OCI-M2 (cell line): Measurements from ENCODE around the gene PDZD8.
"Not testable (repeated sequence)": the region's sequence is repeated elsewhere in the genome, so short reads cannot be mapped to it uniquely, and the experiment has no call there.

ENCODE experiments used
- DNase-seq: peaks from one replicate; lab custom pipeline; 2025; ENCODE audit not compliant: unreplicated experiment; lab: John Stamatoyannopoulos, UW

The PDZD8 gene

DNA sequence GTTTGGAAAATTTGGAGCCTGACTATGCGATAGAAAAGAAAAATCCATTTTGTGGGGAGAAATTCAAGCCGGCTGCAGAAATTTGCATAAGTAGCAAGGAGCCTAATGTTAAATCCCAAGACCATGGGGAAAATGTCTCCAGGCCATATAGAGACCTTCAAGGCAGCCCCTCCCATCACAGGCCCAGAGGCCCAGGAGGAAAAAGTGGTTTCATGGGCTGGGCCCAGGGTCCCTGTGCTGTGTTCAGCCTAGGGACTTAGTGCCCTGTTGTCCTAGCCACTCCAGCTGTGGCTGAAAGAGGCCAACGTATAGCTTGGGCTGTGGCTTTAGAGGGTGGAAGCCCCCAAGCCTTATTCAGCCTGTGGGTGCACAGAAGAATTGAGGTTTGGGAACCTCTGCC, 71.8 kb downstream of the PDZD8 start:
- DNase-seq, result not testable (repeated sequence)

DNA sequence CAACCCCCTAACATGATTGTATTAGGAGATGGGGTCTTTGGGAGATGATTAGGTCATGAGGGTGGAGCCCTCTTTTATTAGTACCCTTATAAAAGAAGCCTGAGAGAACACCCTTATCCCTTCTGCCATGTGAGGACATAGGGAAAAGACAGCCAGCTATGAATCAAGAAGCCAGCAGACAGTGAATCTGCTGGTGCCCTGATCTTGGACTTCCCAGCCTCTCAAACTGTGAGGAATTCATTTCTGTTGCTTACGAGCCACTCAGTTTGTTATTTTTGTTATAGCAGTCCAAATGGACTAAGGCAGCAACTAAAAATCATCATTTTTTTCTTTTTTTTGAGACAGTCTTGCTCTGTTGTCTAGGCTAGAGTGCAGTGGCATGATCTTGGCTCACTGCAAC, 74.6 kb downstream of the PDZD8 start:
- DNase-seq, result no peak

DNA sequence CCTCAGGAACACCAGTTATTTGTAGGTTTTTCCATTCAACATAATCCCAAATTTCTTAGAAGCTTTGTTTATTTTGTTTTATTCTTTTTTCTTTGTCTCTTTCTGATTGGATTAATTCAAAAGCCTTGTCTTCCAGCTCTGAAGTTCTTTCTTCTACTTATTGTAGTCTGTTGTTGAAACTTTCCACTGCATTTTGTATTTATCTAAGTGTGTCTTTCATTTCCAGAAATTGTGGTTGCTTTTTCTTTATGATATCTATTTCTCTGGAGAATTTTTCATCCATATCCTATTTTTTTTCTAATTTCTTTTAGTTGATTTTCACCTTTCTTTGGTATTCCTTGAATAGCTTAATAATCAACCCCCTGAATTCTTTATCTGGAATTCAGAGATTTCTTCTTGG, 75.8 kb downstream of the PDZD8 start:
- no peak for DNase-seq

DNA sequence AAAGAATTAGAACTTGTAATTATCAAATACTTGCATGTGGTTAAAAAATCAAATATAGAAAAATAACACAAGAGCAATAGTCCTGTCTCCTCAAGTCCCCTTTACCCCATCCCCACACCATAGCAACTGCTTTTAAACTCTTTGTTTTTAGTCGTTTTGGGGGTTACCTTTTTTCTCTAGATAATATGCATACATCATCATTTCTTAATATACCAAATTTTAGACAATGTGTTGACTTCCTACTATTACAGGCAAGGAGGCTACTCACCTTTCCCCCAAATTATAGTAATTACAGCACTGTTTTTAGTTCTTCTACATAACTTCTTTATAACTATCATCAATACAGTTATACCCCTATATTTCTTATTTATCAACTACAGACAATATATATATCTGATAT, 77.0 kb downstream of the PDZD8 start:
- DNase-seq, result no peak

DNA sequence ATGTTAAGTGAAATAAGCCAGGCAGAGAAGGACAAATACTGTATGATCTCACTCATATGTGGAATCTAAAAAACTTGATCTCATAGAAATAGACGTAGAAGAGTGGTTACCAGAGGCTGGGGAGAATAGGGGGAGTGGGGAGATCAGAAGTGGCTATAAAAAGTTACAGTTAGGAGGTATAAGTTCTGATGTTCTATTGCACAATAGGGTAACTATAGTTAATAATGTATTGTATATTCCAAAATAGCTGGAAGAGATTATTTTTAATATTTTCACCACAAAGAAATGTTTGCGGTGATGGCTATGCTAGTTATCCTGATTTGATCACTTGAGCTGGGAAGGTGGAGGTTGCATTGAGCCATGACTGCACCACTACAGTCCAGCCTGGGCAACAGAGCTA, 80.5 kb downstream of the PDZD8 start:
- DNase-seq, result no peak

DNA sequence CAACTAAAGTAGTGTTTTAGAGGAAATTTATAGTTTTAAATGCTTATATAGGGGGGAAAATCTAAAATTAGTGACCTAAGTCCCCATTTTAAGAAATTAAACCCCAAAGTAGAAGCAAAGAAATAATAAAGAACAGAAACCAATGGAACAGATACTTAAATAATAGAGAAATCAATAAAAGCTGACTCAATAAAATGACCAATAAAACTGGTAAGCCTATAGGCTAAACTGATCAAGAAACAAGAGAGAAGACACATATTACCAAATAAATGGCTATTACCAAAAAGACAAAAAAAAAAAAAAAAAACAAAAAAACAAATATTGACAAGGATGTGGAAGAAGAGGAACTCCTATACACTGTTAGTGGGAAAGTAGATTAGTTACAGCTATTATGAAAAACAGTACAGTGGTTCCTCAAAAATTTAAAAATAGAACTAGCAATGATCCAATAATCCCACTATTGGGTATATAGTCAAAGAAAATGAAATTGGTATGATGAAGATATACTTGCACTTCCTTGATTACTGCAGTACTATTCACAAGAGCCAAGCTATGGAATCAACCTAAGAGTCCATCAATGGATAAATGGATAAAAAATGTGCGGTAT, 81.1 kb downstream of the PDZD8 start:
- no peak for DNase-seq

DNA sequence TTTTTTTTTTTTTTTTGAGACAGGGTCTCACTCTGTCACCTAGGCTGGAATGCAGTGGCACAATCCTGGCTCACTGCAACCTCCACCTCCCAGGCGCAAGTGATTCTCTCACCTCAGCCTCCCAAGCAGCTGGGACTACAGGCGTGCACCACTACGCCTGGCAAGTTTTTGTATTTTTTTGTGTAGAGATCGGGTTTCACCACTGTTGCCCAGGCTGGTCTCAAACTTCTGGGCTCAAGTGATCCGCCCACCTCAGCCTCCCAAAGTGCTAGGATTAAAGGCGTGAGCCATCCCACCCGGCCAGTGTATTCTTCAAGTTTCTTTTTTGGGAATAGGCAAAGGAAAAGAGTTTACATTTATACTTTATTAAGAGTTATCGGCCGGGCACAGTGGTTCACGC, 84.4 kb downstream of the PDZD8 start:
- not testable (repeated sequence) for DNase-seq

DNA sequence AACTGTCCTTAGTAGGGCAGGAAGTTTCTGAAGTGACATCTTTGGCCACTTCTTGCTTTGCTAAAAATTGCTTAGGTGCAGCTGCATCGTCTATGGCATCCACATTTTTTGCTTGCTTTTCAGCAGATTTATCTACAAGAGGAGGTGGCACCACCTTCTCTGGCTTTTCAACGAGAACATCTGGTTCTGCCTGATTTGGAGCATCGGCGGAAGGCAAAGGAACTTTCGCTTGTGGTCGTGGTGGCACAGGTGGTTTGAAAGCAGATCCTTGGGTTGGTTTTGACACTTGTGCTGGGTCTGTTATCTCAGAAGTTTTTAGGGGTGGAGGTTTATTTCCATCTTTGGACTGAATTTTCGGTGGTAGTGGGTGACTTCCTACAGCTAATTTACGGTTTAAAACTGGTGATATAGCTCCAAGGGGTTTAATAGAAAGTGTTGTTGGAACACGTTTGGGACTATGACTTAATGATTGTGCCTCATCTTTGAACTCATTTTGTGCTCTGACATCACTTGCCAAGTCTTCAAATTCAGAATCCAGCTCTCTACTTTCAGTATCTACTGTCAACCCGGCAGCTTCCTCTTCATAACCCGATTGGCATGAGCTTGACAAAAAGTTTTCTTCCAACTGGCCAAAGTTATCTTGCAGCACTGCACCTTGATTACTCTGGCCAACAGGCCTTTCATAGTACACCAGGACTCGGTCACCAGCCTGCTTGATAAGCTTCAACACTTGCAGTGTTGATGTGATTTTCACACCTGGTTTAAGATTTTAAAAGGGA, 90.3 kb downstream of the PDZD8 start:
- DNase-seq, result no peak

DNA sequence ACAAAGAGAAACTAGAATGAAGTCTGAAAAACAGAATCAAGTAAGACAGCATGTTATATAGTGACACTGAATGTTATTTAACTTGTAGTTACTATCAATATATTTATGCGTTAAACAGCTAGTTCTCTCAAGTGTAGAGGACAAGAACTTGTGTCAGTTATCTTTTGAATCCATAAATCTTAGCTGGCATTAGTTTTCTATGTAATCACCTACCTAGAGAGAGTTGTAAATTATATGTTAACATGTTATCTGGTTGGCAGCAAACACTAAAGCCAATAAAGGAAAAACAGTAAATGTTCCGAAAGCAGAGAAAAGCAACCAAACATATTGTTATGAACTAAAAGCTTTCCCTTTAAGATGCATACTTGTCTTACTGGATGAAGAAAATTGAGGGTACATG, 97.6 kb downstream of the PDZD8 start:
- no peak for DNase-seq

DNA sequence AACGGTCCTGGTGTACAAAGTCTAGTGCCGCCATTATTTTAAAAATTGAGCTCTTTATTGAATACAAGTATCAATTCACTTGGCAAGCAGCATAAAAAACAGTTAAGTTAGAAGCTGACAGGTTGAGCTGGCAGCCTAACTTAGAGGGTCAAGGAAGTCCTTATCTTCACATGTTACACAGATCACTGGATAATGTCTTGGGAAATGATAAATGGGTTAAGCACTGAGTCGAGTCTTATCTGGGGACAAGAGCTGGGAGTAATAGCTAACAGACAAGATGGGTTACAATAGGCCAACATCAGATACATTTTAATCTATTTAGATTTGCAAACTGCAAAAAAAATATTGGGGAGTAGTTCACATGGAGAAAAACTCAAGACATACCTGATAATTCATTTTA, 100.1 kb downstream of the PDZD8 start:
- no peak for DNase-seq

DNA sequence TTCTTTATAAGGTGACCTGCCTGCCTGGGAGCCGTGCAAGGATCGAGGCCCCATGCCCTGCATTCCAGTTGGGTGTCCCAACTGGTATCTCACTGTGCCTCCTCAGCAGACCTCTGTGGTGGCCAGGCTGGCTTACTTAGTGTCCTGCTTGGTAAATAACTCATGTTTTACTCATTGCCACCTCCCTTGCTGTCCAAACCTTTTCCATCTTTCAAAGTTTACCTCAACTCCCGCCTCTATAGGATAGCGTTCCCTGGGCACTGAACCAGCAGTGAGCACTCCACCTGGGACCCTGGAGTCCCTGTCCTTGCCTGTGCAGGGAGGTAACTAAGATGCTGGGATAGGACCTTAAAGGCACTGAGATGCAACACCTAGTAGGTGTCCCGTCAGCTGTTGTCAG, 100.7 kb downstream of the PDZD8 start:
- DNase-seq, result no peak

DNA sequence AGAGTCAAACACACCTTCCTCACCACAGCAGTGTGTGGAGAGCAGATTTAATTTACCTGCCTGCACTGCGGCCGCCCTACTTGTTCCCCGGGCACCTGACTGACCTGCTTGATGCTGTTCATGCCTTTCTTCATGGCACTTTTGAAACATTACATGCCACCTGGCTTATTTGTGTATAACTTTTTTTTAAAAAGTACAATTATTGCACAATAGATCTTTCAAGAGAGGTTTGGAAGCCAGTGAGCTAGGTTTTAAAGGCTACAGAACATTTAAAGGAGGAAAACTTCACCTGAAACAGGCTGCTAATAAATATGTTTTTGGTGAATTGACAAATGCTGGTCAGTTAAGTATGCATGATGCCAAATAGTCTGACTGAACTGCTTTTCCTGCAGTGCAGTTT, 101.3 kb downstream of the PDZD8 start:
- DNase-seq, result no peak

DNA sequence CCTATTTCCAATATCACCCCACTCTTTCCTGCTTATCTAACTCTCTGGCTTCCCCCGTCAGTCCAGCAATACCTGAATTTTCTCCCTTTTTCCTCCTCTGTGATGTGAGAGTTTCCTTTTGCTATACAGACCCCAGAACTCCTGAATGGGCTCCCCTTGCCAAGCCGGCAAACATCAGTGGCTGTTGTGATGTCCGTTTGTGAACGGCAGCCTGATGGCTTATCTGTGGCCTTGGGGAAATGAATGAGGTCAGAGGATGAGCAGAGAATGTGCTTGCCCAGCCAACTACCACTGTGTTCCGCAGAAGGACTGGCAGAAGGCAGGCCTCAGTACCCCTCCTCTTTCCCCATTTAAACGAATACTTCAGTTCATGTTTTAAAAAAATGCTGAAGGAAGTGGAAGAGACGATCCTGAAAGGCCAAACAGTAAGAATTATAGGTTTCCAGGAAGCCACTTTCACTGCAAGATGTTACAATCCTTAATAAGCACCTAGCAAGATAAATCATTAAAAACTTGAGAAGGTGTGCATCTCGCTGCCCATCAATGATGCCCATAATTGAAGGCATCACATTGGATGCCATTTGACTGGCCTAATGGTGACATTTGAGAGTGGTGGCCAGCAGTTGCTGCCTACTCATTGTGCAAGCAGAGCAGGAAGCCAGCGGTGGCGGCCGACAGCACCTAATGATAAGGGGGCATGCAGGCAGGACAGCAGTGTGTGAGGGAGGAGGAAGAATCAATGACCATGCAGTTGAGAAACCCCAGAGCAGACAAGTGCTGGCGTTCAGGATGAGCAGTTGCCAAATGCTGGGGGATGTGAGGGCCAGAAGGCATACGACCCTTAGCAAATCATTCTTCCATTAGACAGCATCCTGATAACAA, 102.8 kb downstream of the PDZD8 start:
- no peak for DNase-seq

DNA sequence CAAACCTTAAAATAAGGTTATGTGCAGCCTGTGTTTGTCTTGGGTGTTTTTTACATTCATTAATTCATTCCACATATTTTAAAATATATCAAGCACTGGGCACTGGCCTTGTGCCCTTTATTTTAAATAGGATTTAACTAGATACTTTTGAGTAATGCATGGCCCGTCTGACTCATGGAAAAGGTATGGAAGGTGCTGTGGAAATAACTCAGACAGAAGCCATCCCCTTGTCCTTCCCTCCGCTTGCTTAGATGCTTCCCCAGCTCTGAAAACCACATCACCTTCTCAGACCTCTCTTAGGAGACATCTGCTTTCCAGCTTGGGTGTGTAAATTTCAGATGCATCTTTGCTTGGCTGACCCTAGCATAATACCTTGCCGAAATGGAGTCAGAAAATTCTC, 103.8 kb downstream of the PDZD8 start:
- DNase-seq, result no peak

DNA sequence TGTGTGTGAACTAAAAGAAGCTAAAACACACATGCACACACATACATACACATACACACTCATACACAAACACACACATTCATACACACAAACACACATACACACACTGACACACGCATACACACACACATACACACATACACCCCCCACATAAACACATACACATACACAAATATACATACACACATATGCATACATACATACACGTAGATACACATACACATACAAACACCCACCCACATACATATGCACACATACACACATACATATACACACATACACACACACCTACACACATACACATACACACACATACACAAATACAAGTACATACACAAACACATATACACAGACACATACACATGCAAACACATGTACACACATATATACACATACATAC, 106.3 kb downstream of the PDZD8 start:
- no peak for DNase-seq

DNA sequence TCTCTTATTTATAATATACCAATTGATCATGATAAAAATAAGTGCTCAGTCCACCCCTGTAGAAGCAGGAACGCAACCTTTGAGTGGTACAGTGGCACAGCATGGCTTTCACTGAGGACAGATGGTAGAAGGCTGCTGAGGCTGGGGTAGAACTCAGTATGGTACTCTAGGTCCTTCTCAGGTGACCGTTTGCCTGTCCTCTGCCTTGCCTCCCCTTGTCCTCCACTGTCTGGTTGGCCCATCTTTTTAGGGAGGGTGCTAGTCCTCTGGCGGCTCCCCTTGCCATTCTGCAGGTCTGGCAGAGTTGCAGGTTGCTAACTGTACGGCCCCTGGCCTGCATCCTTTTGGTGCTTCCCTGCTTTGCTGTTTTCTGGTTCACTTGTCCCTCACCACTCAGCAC, 107.0 kb downstream of the PDZD8 start:
- DNase-seq, result no peak

DNA sequence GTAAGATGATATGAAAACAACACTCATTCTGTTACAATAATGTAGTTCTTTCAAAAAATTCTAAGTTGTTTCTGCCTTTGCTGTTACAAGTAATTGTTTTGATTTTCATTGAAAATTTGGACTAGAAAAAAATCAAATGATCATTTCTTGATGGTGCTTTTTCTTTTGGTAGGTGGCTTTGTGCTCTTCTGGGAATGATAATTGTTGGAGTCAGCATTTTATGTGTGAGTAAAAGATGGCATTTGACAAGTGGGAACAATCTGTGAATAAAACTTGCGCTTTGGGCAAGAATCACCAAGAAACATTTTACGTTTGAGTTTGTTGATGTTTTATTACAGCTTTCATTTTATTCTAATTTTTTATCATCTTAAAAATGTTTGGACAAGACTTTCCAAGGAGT, 108.4 kb downstream of the PDZD8 start:
- no peak for DNase-seq

DNA sequence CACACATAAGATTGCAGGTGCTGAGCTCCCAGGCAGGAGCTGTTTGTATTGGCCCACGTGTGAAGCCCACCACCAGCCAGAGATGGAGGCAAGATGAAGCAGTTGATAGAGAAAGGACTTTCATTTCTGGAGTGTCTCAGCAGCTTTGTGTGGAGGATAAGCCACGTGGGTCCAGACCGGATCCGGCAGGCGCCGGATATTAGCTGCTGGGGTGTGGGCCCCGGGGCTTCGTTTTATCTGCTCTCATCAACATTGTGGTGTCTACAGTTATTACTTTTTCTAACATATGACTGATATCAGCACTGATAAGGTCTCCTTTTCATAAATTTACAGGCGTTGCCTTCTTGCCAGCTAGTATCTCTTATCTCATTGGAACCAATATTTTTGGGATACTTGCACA, 108.8 kb downstream of the PDZD8 start:
- no peak for DNase-seq

DNA sequence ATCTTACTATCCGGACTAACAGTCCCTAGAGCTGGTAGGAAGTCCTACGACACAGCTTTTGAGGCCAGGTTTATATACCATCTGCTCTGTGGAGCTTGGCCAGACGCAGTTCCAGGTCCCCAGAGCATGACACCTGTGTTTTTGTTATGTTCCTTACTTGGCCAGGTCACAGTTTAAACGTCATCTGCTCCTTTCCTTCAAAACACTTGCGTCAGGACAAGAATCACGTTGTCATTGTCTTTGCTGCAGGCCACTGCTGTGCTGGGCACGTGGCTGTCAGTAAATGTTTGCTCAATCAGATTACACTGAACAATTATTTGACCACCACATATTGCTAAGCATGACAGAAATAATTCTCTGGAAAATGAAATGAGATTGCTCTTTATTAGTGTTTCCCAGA, 110.5 kb downstream of the PDZD8 start:
- no peak for DNase-seq

DNA sequence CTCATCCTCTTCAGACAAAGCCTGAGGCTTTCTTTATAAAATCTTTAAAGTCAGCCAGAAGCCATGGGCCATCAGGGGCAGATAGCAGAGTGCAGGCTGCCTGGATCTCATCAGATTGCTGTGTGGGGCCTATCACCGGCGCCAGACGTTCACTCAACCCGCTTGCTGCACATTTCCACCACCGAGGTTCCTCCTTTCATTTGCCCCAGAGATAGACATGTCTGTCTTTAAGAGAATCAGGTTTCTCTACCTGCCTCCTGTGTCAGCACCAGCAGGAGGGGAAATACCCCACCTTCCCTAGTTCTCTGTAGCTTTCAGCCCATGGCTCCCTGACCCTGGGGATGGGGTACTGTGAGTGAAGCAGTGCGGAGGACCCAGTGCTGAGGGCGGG, 112.3 kb downstream of the PDZD8 start:
- no peak for DNase-seq

DNA sequence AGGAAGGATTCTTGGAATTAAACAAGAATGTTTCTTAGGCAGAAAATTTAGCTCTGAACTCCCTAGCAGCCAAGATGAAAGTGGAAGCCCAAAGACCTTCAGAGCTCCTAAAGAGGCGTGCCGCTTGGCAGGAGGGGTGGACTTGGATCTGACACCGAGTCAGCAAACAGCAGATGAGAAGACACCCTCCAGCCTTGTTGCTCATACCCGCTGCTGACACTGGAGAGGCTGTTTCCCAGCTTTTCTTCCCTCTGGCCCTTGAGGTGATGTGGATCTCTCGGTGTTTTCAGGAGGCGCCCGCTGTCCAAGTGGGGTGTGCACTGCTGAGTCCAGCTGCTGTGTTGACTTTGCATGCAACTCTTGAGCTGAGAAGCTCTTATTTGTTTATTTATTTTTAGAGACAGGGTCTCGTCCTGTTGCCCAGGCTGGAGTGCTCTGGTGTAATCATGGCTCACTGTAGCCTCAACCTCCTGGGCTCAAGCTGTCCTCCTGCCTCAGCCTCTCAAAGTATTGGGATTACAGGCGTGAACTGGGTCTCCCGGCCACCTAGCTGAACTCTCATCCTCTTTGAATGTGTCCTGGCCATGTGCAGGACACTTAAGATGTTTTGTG, 112.8 kb downstream of the PDZD8 start:
- DNase-seq, result no peak

DNA sequence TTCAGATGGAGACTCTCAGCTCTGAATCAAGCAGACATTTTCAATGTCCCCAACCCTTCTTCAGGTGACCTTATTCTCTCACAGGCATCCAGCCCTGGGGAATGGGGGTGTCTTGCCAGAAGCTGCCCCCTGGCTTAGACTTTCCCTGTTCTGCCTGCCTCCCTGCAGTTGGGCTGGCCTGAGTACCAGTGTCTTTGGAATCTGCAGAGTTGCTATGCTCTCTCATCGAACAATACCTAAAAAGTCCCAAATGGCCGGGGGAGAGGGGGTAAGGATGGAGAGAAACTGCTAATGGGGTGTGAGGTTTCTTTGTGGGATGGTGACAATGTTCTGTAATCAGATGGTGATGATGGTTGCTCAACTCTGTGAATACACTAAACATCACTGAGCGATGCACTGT, 113.7 kb downstream of the PDZD8 start:
- DNase-seq, result no peak
